Measurements from ENCODE around the gene MIP.
"Not testable (repeated sequence)": the region's sequence is repeated elsewhere in the genome, so short reads cannot be mapped to it uniquely, and the experiment has no call there.

MIP gene

DNA sequence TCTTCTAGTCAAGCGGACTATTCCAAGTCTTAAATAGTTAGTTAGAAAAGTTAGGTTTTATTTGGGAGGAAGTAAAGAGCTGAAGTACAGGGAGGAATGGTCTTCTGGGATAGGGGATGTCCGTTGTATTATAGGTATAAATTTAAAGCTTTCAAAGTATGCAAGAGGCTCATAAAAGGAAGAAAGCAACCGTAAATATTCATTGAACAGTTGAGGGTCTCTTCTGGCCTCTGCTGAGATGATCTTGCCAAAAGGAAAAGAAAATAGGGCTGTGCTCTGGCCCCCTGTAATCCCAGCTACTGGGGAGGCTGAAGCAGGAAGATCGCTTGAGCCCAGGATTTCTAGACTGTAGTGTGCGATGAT, 4.9 kb downstream of the MIP start:
- peak overlapping the region; percentile 99 for H3K4me3 ChIP-seq (ENCODE audit: low read length, poor library complexity, severe bottlenecking)
- H3K27me3 ChIP-seq (ENCODE audit: insufficient read depth, low read length, poor library complexity, severe bottlenecking) = no peaks in the 10 kb centered on the region
- H3K4me2 ChIP-seq (ENCODE audit: low read depth, low read length, poor library complexity, severe bottlenecking) = peak overlapping the region; percentile 89
- no peaks in the 10 kb centered on the region for H3K9me3 ChIP-seq (ENCODE audit: insufficient read depth, low read depth, low read length)
- peaks cover 18% of the 10 kb centered on the region for H3K79me2 ChIP-seq (ENCODE audit: insufficient read depth, low read length)
- H3F3A ChIP-seq (ENCODE audit: low read depth) = no peaks in the 10 kb centered on the region
- H2AFZ ChIP-seq (ENCODE audit: low read length) = peak overlapping the region; percentile 87
- peak overlapping the region; percentile 97 for H3K9ac ChIP-seq (ENCODE audit: low read depth, low read length, poor library complexity, severe bottlenecking)
- no peaks in the 10 kb centered on the region for H3K9me2 ChIP-seq (replicated peaks; ENCODE audit: low read depth, low read length)
- peaks cover 18% of the 10 kb centered on the region for H3K4me1 ChIP-seq (ENCODE audit: insufficient read depth, low read length, poor library complexity, severe bottlenecking)
- TF ChIP-seq CTCF (conservative IDR thresholded peaks at IDR 0.05; ENCODE audit: low read length) = no peak
- no peaks in the 10 kb centered on the region for H3K36me3 ChIP-seq (ENCODE audit: insufficient read depth, low read length)
- no peaks in the 10 kb centered on the region for H4K20me1 ChIP-seq (ENCODE audit: insufficient read depth, low read length, poor library complexity, severe bottlenecking)

GRCh38 chr12:56448860-56449621, 5.4 kb downstream of the MIP start, which contains the start of gene TIMELESS:
TIMELESS (minus strand) TSS chr12:56449426; CDS start chr12:56434170, 15,256 bp downstream.
- H3K9me2 ChIP-seq (replicated peaks; ENCODE audit: low read depth, low read length) = no peaks in the 10 kb centered on the region
- peaks cover 18% of the 10 kb centered on the region for H3K4me1 ChIP-seq (ENCODE audit: insufficient read depth, low read length, poor library complexity, severe bottlenecking)
- H3K9me3 ChIP-seq (ENCODE audit: insufficient read depth, low read depth, low read length) = no peaks in the 10 kb centered on the region
- H3K4me3 ChIP-seq (ENCODE audit: low read length, poor library complexity, severe bottlenecking) = peak within 1 kb of the TSS; percentile 99
- no peaks in the 10 kb centered on the region for H4K20me1 ChIP-seq (ENCODE audit: insufficient read depth, low read length, poor library complexity, severe bottlenecking)
- no peaks in the 10 kb centered on the region for H3K36me3 ChIP-seq (ENCODE audit: insufficient read depth, low read length)
- H3K27me3 ChIP-seq (ENCODE audit: insufficient read depth, low read length, poor library complexity, severe bottlenecking) = no peaks in the 10 kb centered on the region
- peak within 1 kb of the TSS; percentile 87 for H2AFZ ChIP-seq (ENCODE audit: low read length)
- no peak for TF ChIP-seq CTCF (conservative IDR thresholded peaks at IDR 0.05; ENCODE audit: low read length)
- TF ChIP-seq EZH2phosphoT487 (IDR thresholded peaks at IDR 0.05; ENCODE audit: borderline replicate concordance) = no peak
- peaks cover 18% of the 10 kb centered on the region for H3K79me2 ChIP-seq (ENCODE audit: insufficient read depth, low read length)
- H3K4me2 ChIP-seq (ENCODE audit: low read depth, low read length, poor library complexity, severe bottlenecking) = peak within 1 kb of the TSS; percentile 89
- no peaks in the 10 kb centered on the region for H3F3A ChIP-seq (ENCODE audit: low read depth)
- peak within 1 kb of the TSS; percentile 97 for H3K9ac ChIP-seq (ENCODE audit: low read depth, low read length, poor library complexity, severe bottlenecking)

GRCh38 chr12:56443208-56443607, 11.2 kb downstream of the MIP start:
- H2AFZ ChIP-seq (ENCODE audit: low read length); H3K36me3 ChIP-seq (ENCODE audit: insufficient read depth, low read length); H3K9me3 ChIP-seq (ENCODE audit: insufficient read depth, low read depth, low read length); H3K9ac ChIP-seq (ENCODE audit: low read depth, low read length, poor library complexity, severe bottlenecking); H3F3A ChIP-seq (ENCODE audit: low read depth); H3K4me2 ChIP-seq (ENCODE audit: low read depth, low read length, poor library complexity, severe bottlenecking); H3K27me3 ChIP-seq (ENCODE audit: insufficient read depth, low read length, poor library complexity, severe bottlenecking); H3K4me3 ChIP-seq (ENCODE audit: low read length, poor library complexity, severe bottlenecking); H3K9me2 ChIP-seq (replicated peaks; ENCODE audit: low read depth, low read length); H4K20me1 ChIP-seq (ENCODE audit: insufficient read depth, low read length, poor library complexity, severe bottlenecking): not testable (repeated sequence)
- Histone ChIP-seq H3K79me2 (ENCODE audit: insufficient read depth, low read length) (peaks cover 15% of the 10 kb centered on the region), H3K4me1 (ENCODE audit: insufficient read depth, low read length, poor library complexity, severe bottlenecking) (peaks cover 10% of the 10 kb centered on the region)
